DMS153 (cell line): ENCODE data around the gene RAB34.

Source experiments
- DNase-seq: peaks from one replicate; lab custom pipeline; 2025; lab: John Stamatoyannopoulos, UW

RAB34 gene

DNA sequence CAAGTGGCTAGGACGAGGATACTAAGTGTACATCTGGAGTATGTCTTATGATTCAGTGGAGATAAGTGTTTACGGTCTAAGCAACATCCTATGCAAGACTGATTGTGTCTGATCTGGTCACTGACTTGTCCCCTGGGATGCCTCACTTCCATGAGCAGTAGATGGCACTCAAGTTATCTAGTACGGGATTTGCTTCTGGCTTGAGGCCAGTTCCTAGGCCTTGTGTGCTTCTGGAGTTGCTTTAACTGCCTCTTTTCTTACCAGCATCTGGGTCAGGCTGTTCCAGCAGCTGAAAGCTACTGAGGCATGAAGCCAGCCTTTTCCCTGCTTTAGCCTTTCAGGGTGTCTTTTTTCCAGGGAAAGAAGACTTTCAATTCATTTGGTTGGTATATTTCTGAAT lies 32.7 kb downstream of the RAB34 start:
- peak; percentile 13 for DNase-seq

DNA sequence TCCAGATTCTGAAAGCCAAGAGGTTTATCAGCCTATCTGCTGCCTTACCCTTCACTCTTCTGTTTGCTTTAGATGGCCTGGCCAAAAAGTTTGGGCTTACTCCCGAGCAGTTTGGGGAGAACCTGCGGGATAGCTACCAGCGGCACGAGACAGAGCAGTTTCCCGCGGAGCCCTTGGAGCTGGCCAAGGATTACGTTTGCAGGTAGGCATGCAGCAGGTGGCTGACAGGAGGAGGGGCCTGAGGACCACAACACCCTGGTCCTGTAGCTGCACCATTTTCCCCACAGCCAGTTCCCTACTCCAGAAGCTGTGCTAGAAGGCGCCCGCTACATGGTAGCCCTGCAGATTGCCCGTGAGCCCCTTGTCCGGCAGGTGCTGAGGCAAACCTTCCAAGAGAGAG lies 35.0 kb downstream of the RAB34 start:
- DNase-seq = no peak

DNA sequence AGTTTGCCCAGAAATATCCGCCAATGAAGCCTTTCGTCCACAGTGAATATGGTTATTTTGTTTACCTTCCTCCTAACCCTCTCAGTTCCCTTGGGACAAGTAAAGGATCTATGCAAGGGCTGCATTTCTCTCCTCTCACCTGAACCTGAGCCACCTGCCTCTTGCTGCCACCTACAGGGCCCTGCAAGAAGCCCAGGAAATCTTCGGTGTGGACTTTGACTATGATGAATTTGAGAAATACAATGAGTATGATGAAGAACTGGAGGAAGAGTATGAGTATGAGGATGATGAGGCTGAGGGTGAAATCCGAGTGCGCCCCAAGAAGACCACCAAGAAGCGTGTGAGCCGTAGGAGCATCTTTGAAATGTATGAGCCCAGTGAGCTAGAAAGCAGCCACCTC lies 41.7 kb downstream of the RAB34 start:
- peak; percentile 78 for DNase-seq

DNA sequence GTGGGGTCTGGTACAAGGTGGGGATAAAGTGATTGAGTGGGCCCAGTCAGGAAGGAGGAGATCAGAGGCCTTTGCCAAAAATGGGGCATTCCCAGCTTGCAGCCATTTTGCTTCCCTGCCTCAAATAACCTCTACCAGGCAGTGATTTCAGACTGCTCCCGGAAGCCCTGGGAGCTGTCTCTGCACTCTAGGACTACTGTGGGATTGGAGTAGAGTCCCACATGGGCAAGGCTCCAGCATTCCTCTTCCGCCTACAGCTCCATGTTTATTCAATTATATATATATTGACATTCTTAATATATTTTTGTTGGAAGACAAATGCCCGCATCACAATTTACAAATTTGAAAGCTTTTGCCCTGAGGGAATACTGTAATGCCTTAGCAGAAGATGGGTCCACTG lies 42.2 kb downstream of the RAB34 start:
- no peak for DNase-seq

DNA sequence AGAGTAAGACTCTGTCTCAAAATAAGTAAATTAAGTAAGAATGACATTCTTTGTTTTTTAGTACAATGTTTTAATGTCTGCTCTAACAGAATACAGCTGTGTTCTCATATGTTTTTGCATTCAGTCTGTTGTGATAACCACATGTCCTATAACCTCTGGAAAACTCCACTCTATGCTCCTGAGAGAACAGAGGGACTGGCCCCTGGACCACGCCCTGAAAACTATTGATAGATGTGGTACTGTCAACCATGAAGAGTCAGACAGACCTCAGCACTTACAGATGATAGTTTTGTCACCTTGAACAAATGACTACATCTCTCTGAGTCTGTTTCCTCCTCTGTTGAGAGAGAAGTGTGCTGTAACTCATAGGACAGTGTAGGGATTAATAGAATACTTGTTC lies 47.8 kb downstream of the RAB34 start:
- DNase-seq = no peak

DNA sequence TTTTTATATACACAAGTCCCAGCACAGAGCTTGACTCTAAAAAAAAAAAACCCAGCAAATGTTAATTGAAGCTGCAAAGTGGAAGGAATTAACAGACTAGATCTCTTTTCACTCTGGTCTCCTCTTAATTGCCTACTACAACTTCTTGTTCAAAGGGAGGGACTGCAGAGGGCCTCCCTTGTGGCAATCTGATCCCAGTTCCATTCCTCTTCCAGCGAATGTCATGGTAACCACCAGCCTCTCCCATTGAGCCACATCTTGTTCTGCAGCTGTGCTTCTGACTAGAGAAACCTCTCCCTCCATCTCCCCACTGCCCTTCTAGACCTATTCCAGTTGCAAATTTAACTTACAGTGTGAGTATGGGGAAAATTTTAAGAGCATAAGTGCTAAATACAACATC lies 49.8 kb downstream of the RAB34 start:
- no peak for DNase-seq

DNA sequence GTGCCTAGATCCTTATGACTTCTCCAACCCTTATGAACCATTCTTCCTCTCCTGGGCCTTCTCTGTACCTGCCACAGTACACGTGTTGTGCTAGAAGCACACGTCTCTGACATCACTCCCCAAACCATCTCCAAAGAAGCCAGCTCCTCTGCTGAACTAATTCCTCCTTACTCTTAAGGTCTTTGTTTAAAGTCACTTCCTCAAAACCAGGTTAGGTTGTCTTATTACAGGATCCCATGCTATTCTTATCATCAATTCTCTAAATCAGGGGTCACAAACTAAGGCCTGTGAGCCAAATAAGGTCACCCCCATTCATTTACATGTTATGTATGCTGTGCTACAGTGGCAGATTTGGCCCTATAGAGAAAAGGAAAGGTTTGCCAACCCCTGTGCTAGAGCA lies 51.7 kb downstream of the RAB34 start:
- no peak for DNase-seq
